Caco-2 (cell line): ENCODE results near the gene KCNQ1OT1. TPM values are rescaled to one million over a fixed set of nuclear protein-coding genes. Genes with fewer than 3 reads are reported as not detected.

Source experiments
- BruUV-seq: library from RNA; stranded (reverse); fragments of 400-500 nt; replicated peaks from 2 replicates; lab custom pipeline; 2021; lab: Mats Ljungman, UMichigan
- CTCF ChIA-PET: fragments of 300-600 bp; sonication (Branson Sonifier 250); formaldehyde crosslinking; loops from one replicate; lab custom pipeline; 2022; ENCODE audit warnings: antibody characterized with exemption; lab: Charles Lee
- POLR2A ChIA-PET: fragments of 300-600 bp; sonication (Branson Sonifier 250); formaldehyde crosslinking; loops from one replicate; lab custom pipeline; 2022; ENCODE audit warnings: antibody characterized with exemption; lab: Charles Lee
- DNase-seq, 2 experiments: peaks; one replicate each; pipeline versions ENCODE4 v3.0.0 to v3.0.0-alpha.2; 2020 to 2022
- H3K27me3 ChIP-seq: replicated peaks from 2 replicates; pipeline ENCODE4 v1.6.0; 2011; ENCODE audit warnings: low read length; ENCODE audit not compliant: control insufficient read depth, insufficient read depth
- H3K36me3 ChIP-seq: 2 replicates; pipeline ENCODE4 v1.5.1; 2011; ENCODE audit warnings: low read length; ENCODE audit not compliant: control insufficient read depth, insufficient read depth
- H3K4me1 ChIP-seq: fragments of 250-450 bp; sonication (Bioruptor Pico); 2 replicates; pipeline ENCODE4 v1.5.1; 2020; ENCODE audit warnings: mild to moderate bottlenecking
- H3K4me3 ChIP-seq: 2 replicates; pipeline ENCODE4 v1.5.1; 2011; ENCODE audit warnings: low read depth, mild to moderate bottlenecking, control low read depth, low read length
- H3K9me3 ChIP-seq: fragments of 250-450 bp; sonication (Bioruptor Pico); 2 replicates; pipeline ENCODE4 v1.5.1; 2020; ENCODE audit warnings: mild to moderate bottlenecking, moderate library complexity
- H3K27ac Mint-ChIP-seq: one replicate; pipeline ENCODE4 v1.8.0; 2022; ENCODE audit warnings: mixed read lengths; ENCODE audit not compliant: unreplicated experiment
- H3K27me3 Mint-ChIP-seq: one replicate; pipeline ENCODE4 v1.8.0; 2022; ENCODE audit warnings: mixed read lengths; ENCODE audit not compliant: insufficient read depth, unreplicated experiment
- H3K36me3 Mint-ChIP-seq: one replicate; pipeline ENCODE4 v1.8.0; 2022; ENCODE audit warnings: mild to moderate bottlenecking, mixed read lengths; ENCODE audit not compliant: insufficient read depth, unreplicated experiment
- H3K4me1 Mint-ChIP-seq: one replicate; pipeline ENCODE4 v1.8.0; 2022; ENCODE audit warnings: low read depth, mixed read lengths; ENCODE audit not compliant: unreplicated experiment
- H3K4me3 Mint-ChIP-seq: one replicate; pipeline ENCODE4 v1.8.0; 2022; ENCODE audit warnings: mild to moderate bottlenecking, moderate library complexity, mixed read lengths; ENCODE audit not compliant: unreplicated experiment
- H3K9me3 Mint-ChIP-seq: one replicate; pipeline ENCODE4 v1.8.0; 2022; ENCODE audit warnings: mixed read lengths; ENCODE audit not compliant: unreplicated experiment
- CTCF ChIP-seq, 2 experiments: fragments of 200-600 bp in 1 of 2; IDR thresholded peaks; 1 replicate in 1 of 2; 2 replicates in 1 of 2; pipeline versions ENCODE4 v1.5.1 to v1.8.0; 2011 to 2022; ENCODE audit warnings: antibody characterized with exemption in 1 of 2, control low read depth in 1 of 2, inconsistent platforms in 1 of 2, low read depth in 1 of 2, low read length in 1 of 2, mild to moderate bottlenecking in 1 of 2, moderate library complexity in 1 of 2; ENCODE audit not compliant: insufficient read depth in 1 of 2, severe bottlenecking in 1 of 2, unreplicated experiment in 1 of 2
- intact Hi-C: fragments of 100-400 bp; cut with micrococcal nuclease; formaldehyde crosslinking; loops from one replicate; pipeline ENCODE4 v1.10.0; 2022; ENCODE audit not compliant: unreplicated experiment
- total RNA-seq: library from RNA; stranded (reverse); gene quantifications from 2 replicates; pipeline ENCODE4 v1.2.3, GENCODE V29; 2022

Gene KCNQ1OT1
- total RNA-seq, 1 experiment from 2014 or later: 7.5 TPM

GRCh38 chr11:2661173-2662023, 38.4 kb downstream of the KCNQ1OT1 start:
- Histone ChIP-seq H3K4me1 (no peaks in the 10 kb centered on the region), H3K36me3 (peaks cover 10% of the 10 kb centered on the region), H3K4me3 (no peak overlapping the region), H3K9me3 (peaks cover 67% of the 10 kb centered on the region), H3K27me3 (no peaks in the 10 kb centered on the region)
- intact Hi-C loops: no loop called here
- no peaks in the 10 kb centered on the region for H3K4me1 Mint-ChIP-seq
- TF ChIP-seq CTCF (IDR thresholded peaks at IDR 0.05; ENCODE audit: insufficient read depth in 1 of 2, low read depth in 1 of 2, low read length in 1 of 2, severe bottlenecking in 1 of 2, unreplicated experiment in 1 of 2): no peak
- ChIA-PET POLR2A (no interaction called here), CTCF (no interaction called here)
- no peak overlapping the region for H3K4me3 Mint-ChIP-seq
- no peak for DNase-seq
- peak overlapping the region; percentile 5 for H3K27ac Mint-ChIP-seq
- peaks cover 73% of the 10 kb centered on the region for H3K36me3 Mint-ChIP-seq
- H3K9me3 Mint-ChIP-seq: peaks cover 47% of the 10 kb centered on the region
- H3K27me3 Mint-ChIP-seq: no peaks in the 10 kb centered on the region
- BruUV-seq: no TSS peak

- Histone ChIP-seq H3K4me3 (no peak overlapping the region), H3K9me3 (peaks cover 73% of the 10 kb centered on the region), H3K36me3 (peaks cover 10% of the 10 kb centered on the region), H3K4me1 (no peaks in the 10 kb centered on the region), H3K27me3 (no peaks in the 10 kb centered on the region)
- ChIA-PET POLR2A (interaction anchor here (0.6 kb wide), 1 partner anchor 23 kb away, joined by 4 read pairs; no protein-coding TSS in a partner anchor), CTCF (no interaction called here)
- intact Hi-C loops: no loop called here
- BruUV-seq: no TSS peak
- TF ChIP-seq CTCF (IDR thresholded peaks at IDR 0.05; ENCODE audit: insufficient read depth in 1 of 2, low read depth in 1 of 2, low read length in 1 of 2, severe bottlenecking in 1 of 2, unreplicated experiment in 1 of 2): no peak
- Mint-ChIP-seq H3K4me1 (no peaks in the 10 kb centered on the region), H3K27ac (peak overlapping the region; percentile 5), H3K9me3 (peaks cover 55% of the 10 kb centered on the region), H3K36me3 (peaks cover 72% of the 10 kb centered on the region), H3K4me3 (no peak overlapping the region), H3K27me3 (no peaks in the 10 kb centered on the region)
- no peak for DNase-seq
These were observed 39.3 kb downstream of the KCNQ1OT1 start for GRCh38 chr11:2660357-2660939.

GRCh38 chr11:2657697-2658284, 42.0 kb downstream of the KCNQ1OT1 start:
- H3K27ac Mint-ChIP-seq: no peak overlapping the region
- H3K4me1 ChIP-seq: no peaks in the 10 kb centered on the region
- POLR2A ChIA-PET: no interaction called here
- H3K4me3 ChIP-seq: no peak overlapping the region
- H3K9me3 Mint-ChIP-seq: peaks cover 67% of the 10 kb centered on the region
- no peak overlapping the region for H3K4me3 Mint-ChIP-seq
- H3K27me3 ChIP-seq: no peaks in the 10 kb centered on the region
- no peaks in the 10 kb centered on the region for H3K36me3 ChIP-seq
- no peak for DNase-seq
- intact Hi-C loops: no loop called here
- H3K27me3 Mint-ChIP-seq: no peaks in the 10 kb centered on the region
- no peaks in the 10 kb centered on the region for H3K4me1 Mint-ChIP-seq
- H3K9me3 ChIP-seq: peaks cover 78% of the 10 kb centered on the region
- no TSS peak for BruUV-seq
- CTCF ChIA-PET: no interaction called here
- TF ChIP-seq CTCF (IDR thresholded peaks at IDR 0.05; ENCODE audit: insufficient read depth in 1 of 2, low read depth in 1 of 2, low read length in 1 of 2, severe bottlenecking in 1 of 2, unreplicated experiment in 1 of 2): no peak
- H3K36me3 Mint-ChIP-seq: peaks cover 68% of the 10 kb centered on the region
